K562 (cell line): ENCODE results near the gene CADPS2. TPM values are rescaled to one million over a fixed set of nuclear protein-coding genes. Genes with fewer than 3 reads are reported as not detected.

ENCODE experiments used
- ATAC-seq: fragments of 200-7000 bp; cut with Tn5 transposase; 3 replicates; pipeline ENCODE4 v1.9.1; 2020; ENCODE audit warnings: moderate library complexity
- BruUV-seq: library from RNA; stranded (reverse); fragments of 400-500 nt; replicated peaks from 2 replicates; lab custom pipeline; 2021; lab: Mats Ljungman, UMichigan
- CTCF ChIA-PET: fragments of 300-600 bp; formaldehyde crosslinking; extraction: SDS; loops from one replicate; lab custom pipeline; 2021; ENCODE audit warnings: low intra/inter-chr PET ratio; lab: Yijun Ruan, JAX
- POLR2A ChIA-PET: fragments of 300-600, 350-650 bp; sonication (Branson Sonifier 250); formaldehyde crosslinking; extraction: SDS; loops from one replicate; lab custom pipeline; 2021; ENCODE audit warnings: antibody characterized with exemption, inconsistent platforms; lab: Yijun Ruan, JAX
- DNase-seq, 4 experiments: peaks; one replicate each; pipeline versions ENCODE4 v3.0.0 to v3.0.0-alpha.2; 2011 to 2018; ENCODE audit warnings: low spot score in 3 of 4, mixed read lengths in 3 of 4; ENCODE audit errors: extremely low read depth in 1 of 4
- FAIRE-seq: peaks from 2 replicates; lab custom pipeline; 2011; peaks lifted over from hg19 to GRCh38; lab: Jason Lieb, UNC
- H2AFZ ChIP-seq: 2 replicates; pipeline ENCODE4 v1.6.0; 2011; ENCODE audit warnings: low read depth, low read length, control low read depth, inconsistent platforms
- H3K27ac ChIP-seq: fragments of 200-600 bp; 3 replicates; pipeline ENCODE4 v1.8.0; 2011; ENCODE audit warnings: low read depth, mild to moderate bottlenecking, control low read depth, inconsistent platforms, low read length, moderate library complexity, mixed read lengths; ENCODE audit errors: extremely low read depth
- H3K27me3 ChIP-seq, 2 experiments: fragments of 300-600 bp in 1 of 2; 2 replicates in 1 of 2; 3 replicates in 1 of 2; pipeline versions ENCODE4 v1.6.0 to v1.8.0; 2011; ENCODE audit warnings: inconsistent platforms in 2 of 2, low read length in 2 of 2, mild to moderate bottlenecking in 1 of 2, mixed read lengths in 1 of 2, moderate library complexity in 1 of 2; ENCODE audit not compliant: control insufficient read depth in 2 of 2, insufficient read depth in 2 of 2
- H3K36me3 ChIP-seq: fragments of 300-600 bp; 3 replicates; pipeline ENCODE4 v1.8.0; 2011; ENCODE audit warnings: mild to moderate bottlenecking, low read length, inconsistent platforms; ENCODE audit not compliant: control insufficient read depth, insufficient read depth
- H3K4me1 ChIP-seq, 2 experiments: fragments of 200-600 bp in 1 of 2; replicated peaks in 1 of 2; 2 replicates in 1 of 2; 3 replicates in 1 of 2; pipeline versions ENCODE4 v1.5.1 to v1.8.0; 2011; ENCODE audit warnings: inconsistent platforms in 2 of 2, low read length in 2 of 2, mild to moderate bottlenecking in 1 of 2, mixed read lengths in 1 of 2, moderate library complexity in 1 of 2; ENCODE audit not compliant: control insufficient read depth in 2 of 2, insufficient read depth in 2 of 2
- H3K4me2 ChIP-seq: 2 replicates; pipeline ENCODE4 v1.6.1; 2011; ENCODE audit warnings: low read length, control low read depth, inconsistent platforms, mixed read lengths; ENCODE audit not compliant: insufficient read depth
- H3K4me3 ChIP-seq: fragments of 200-600 bp; sonication (generic), shearing (Covaris generic); 2 replicates; pipeline ENCODE4 v1.5.1; 2016; ENCODE audit warnings: control low read depth, inconsistent platforms
- H3K79me2 ChIP-seq: fragments of 200-600 bp; 3 replicates; pipeline ENCODE4 v1.8.0; 2011; ENCODE audit warnings: low read length, inconsistent platforms; ENCODE audit not compliant: control insufficient read depth, insufficient read depth
- H3K9ac ChIP-seq, 2 experiments: 2 replicates each; pipeline versions ENCODE4 v1.6.0 to v1.6.1; 2011; ENCODE audit warnings: low read depth in 2 of 2, low read length in 2 of 2, control low read depth in 1 of 2, inconsistent platforms in 1 of 2, mild to moderate bottlenecking in 1 of 2, mixed read lengths in 1 of 2; ENCODE audit not compliant: insufficient read depth in 1 of 2
- H3K9me1 ChIP-seq: one replicate; pipeline ENCODE4 v1.6.0; 2011; ENCODE audit warnings: inconsistent platforms, mild to moderate bottlenecking, low read length, moderate library complexity; ENCODE audit not compliant: control insufficient read depth, insufficient read depth
- H3K9me3 ChIP-seq: replicated peaks from 2 replicates; pipeline ENCODE4 v1.5.1; 2011; ENCODE audit warnings: low read depth, low read length, inconsistent platforms; ENCODE audit not compliant: control insufficient read depth, insufficient read depth
- H4K20me1 ChIP-seq: replicated peaks from 2 replicates; pipeline ENCODE4 v1.6.1; 2011; ENCODE audit warnings: low read length, inconsistent platforms, mixed read lengths; ENCODE audit not compliant: control insufficient read depth, insufficient read depth
- DLX4 ChIP-seq: fragments of 250-450 bp; sonication (Bioruptor Pico); IDR thresholded peaks from 2 replicates; pipeline ENCODE4 v1.6.1; 2021; ENCODE audit warnings: mild to moderate bottlenecking
- FOXJ2 ChIP-seq: fragments of 200-800 bp; sonication (Bioruptor generic); IDR thresholded peaks from 2 replicates; pipeline ENCODE4 v1.6.1; 2016; ENCODE audit warnings: missing genetic modification characterization, missing compliant biosample characterization
- HNRNPLL ChIP-seq: fragments of 200-400 bp; formaldehyde crosslinking; IDR thresholded peaks from 2 replicates; pipeline ENCODE4 v1.6.1; 2017; ENCODE audit warnings: low read length, low read depth, mild to moderate bottlenecking; ENCODE audit not compliant: poor library complexity, severe bottlenecking
- NFIC ChIP-seq: fragments of 450-650 bp; IDR thresholded peaks from 2 replicates; pipeline ENCODE4 v1.6.1; 2017; ENCODE audit warnings: mild to moderate bottlenecking, inconsistent platforms
- POLR2B ChIP-seq: fragments of 450-650 bp; IDR thresholded peaks from 2 replicates; pipeline ENCODE4 v1.6.1; 2018; ENCODE audit warnings: low read depth; ENCODE audit not compliant: partially characterized antibody
- RHOXF2B ChIP-seq: fragments of 250-450 bp; sonication (Bioruptor Pico); conservative IDR thresholded peaks from 2 replicates; pipeline ENCODE4 v1.5.1; 2021
- YBX1 ChIP-seq: fragments of 450-650 bp; IDR thresholded peaks from 2 replicates; pipeline ENCODE4 v1.7.1; 2016; ENCODE audit warnings: mild to moderate bottlenecking
- ZNF586 ChIP-seq: fragments of 450-650 bp; formaldehyde crosslinking; conservative IDR thresholded peaks from 2 replicates; pipeline ENCODE4 v1.4.0; 2020; ENCODE audit warnings: mild to moderate bottlenecking, moderate library complexity
- ZSCAN32 ChIP-seq: fragments of 450-650 bp; formaldehyde crosslinking; IDR thresholded peaks from 2 replicates; pipeline ENCODE4 v1.4.0; 2020; ENCODE audit warnings: mild to moderate bottlenecking, moderate library complexity
- WGBS: fragments of 100-300 bp; shearing (Covaris generic); methylation state at CpG from one replicate; pipeline ENCODE4 v1.1.6; 2016; ENCODE audit warnings: low coverage, mixed read lengths; ENCODE audit not compliant: insufficient coverage; ENCODE audit errors: missing lambda C conversion rate; 5-methylcytosine and 5-hydroxymethylcytosine counted together
- in situ Hi-C: fragments of 300-500 bp; cut with MboI; formaldehyde crosslinking; loops from 4 replicates; pipeline ENCODE4 v1.15.0; 2018; ENCODE audit warnings: inconsistent platforms, mixed read lengths
- intact Hi-C: fragments of 100-400 bp; cut with micrococcal nuclease; formaldehyde crosslinking; loops from 2 replicates; pipeline ENCODE4 v1.14.2; 2022
- polyA plus RNA-seq, 8 experiments: library from polyadenylated mRNA; depleted of rRNA in 4 of 8; stranded (reverse) in 5 of 8; unstranded in 3 of 8; fragments of >200 nt; fragmentation: Nextera tagmentation in 2 of 8; fragmentation: Illumina TruSeq in 1 of 8; extraction: Ambion mirVana in 2 of 8; extraction: Trizol in 1 of 8; gene quantifications; 2 replicates each; pipeline versions ENCODE4 v1.2.1 to v1.2.3, GENCODE V29; 2011 to 2014; ENCODE audit warnings: inconsistent platforms in 1 of 8, missing spikeins in 1 of 8
- total RNA-seq, 7 experiments: library from RNA; depleted of rRNA in 6 of 7; stranded (reverse); fragments of >200 nt in 6 of 7; fragmentation: Illumina TruSeq in 2 of 7; extraction: Trizol in 2 of 7; gene quantifications; 2 replicates each; pipeline versions ENCODE4 v1.2.1 to v1.2.3, GENCODE V29; 2011 to 2021; ENCODE audit warnings: low replicate concordance in 1 of 7

CADPS2 gene
- total and polyA plus RNA-seq, 9 of the 15 experiments (the other 6 are each of a cell fraction or from before 2014, with no cell fraction given): 0.03 to 0.14 (median 0.04) TPM; not detected in 1

DNA sequence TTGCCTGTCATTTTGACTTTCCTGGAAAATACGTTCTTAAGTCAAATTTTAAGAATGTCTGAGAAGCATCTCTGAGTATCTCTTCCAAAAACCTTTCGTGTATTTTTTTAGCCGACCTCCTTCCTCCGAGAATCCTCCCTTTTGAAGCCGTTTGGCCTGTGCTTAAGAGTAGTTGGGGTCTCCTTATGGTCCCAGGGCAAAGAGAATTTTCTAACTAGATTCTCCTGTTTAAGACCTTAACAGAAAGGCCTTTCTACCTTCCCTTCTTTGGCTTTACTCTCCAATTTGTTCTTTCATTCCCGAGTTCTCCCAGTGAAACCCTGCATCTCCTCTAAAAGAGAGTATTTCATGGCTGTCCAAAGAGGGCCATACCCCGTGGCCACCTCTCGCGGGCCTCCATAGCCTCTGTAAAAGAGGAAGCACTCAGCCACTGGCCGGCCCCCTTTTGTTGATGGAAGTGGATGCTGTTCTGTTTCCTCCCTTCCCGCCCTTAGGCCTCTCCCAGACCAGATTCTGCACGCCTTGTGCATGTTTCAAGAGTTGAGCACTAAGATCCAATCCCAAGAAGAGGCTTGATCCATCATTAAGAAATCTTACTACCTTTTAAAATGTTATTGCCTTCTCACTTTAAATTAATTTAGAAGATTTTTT lies 575.1 kb downstream of the CADPS2 start:
- CTCF ChIA-PET: no interaction called here
- TF ChIP-seq ZNF586 (CRISPR knock-in tag) (no peak), NFIC (no peak), HNRNPLL (no peak), ZSCAN32 (CRISPR knock-in tag) (no peak), RHOXF2B (CRISPR knock-in tag) (no peak), DLX4 (CRISPR knock-in tag) (no peak), FOXJ2 (tag) (no peak), POLR2B (no peak), YBX1 (no peak)
- TF ChIP-seq, all 486 proteins: peak for 0
- Histone ChIP-seq H3K27me3 (peaks cover 8 to 50% of the 10 kb centered on the region in 2 experiments; a peak in 4 of 5 replicates), H3K4me2 (no peak overlapping the region), H3K36me3 (no peaks in the 10 kb centered on the region), H3K27ac (no peak overlapping the region), H3K4me3 (no peak overlapping the region), H3K79me2 (no peaks in the 10 kb centered on the region), H2AFZ (no peak overlapping the region), H3K4me1 (peaks cover 0 to 14% of the 10 kb centered on the region in 2 experiments; a peak in 1 of 5 replicates), H3K9me1 (no peaks in the 10 kb centered on the region), H3K9me3 (no peaks in the 10 kb centered on the region), H4K20me1 (no peaks in the 10 kb centered on the region), H3K9ac (no peak overlapping the region)
- POLR2A ChIA-PET: no interaction called here
- DNase-seq: no peak
- BruUV-seq: no TSS peak
- ATAC-seq: no peak; the same call in 2 of the 3 replicates
- WGBS: 0% methylated on average over 12 of the region's 12 CpGs
- intact Hi-C loops: no loop called here
- in situ Hi-C loops: no loop called here
- no peak for FAIRE-seq
